ENCODE data around the gene TK2. TPM values are rescaled to one million over a fixed set of nuclear protein-coding genes. Genes with fewer than 3 reads are reported as not detected.

The TK2 gene
- total and polyA plus RNA-seq, 7 experiments from 2014 or later, result 3.5 to 19.8 (median 6.4) TPM

DNA sequence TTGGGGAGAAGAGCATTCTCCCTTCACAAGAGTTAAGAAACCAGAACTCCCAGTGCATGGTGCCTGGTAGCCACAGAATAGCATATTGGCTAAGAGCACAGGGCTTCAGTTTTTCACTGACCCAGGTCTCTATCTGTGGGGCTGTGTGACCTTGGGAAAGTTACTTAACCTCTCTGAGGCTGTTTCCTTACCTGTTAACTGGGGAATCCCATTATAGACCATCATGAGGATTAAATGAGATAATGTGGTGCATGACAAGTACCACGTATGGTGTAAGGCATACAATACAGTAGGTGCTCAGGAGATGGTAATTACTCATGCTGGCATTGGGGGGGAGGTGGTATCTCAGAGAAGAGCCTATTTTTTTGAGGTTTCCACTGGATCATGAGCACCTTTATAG, 89.2 kb downstream of the TK2 start:
- no peak for DNase-seq

DNA sequence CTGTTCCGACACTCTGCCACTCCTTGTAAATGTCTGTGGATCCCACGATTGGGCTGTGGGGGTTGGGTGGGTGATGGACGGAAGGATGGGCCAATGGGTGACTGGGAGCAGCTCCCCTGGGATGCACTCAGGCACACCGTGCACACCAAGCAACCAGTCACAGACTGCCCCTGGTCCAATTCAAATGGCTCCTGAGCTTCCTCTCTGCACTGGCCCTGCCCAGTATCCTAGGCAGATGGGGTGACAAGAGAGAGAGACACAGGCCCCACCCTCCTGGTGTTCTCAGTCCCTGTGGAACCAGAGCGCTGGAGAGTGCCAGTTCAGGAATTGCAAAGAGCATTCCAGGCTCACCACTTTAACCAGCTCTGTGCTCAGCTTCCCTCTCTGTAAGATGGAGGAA, 90.0 kb downstream of the TK2 start:
- Mint-ChIP-seq H3K36me3 (no peaks in the 10 kb centered on the region), H3K27ac (peak overlapping the region in 1 of 9 donors; percentile 30), H3K9me3 (peaks cover 0 to 1% (median 0%) of the 10 kb centered on the region in 11 donors), H3K4me1 (peaks cover 0 to 10% (median 7%) of the 10 kb centered on the region in 7 donors), H3K4me3 (no peak overlapping the region), H3K27me3 (peaks cover 8 to 61% (median 22%) of the 10 kb centered on the region in 5 donors)
- peaks cover 0 to 6% of the 10 kb centered on the region in 2 donors for H3K4me1 ChIP-seq (ENCODE audit: control insufficient read depth in 2 of 2, insufficient read depth in 2 of 2, low read length in 2 of 2)
- intact Hi-C loops (cut with micrococcal nuclease), result no loop called here
- ChIA-PET CTCF (no interaction called here), POLR2A (no interaction called here)
- no peak for ATAC-seq
- DNase-seq, result no peak
- no peaks in the 10 kb centered on the region for H3K36me3 ChIP-seq (ENCODE audit: control insufficient read depth in 2 of 3, insufficient read depth in 3 of 3, low read length in 3 of 3)
- no peak overlapping the region for H3K4me3 ChIP-seq (ENCODE audit: low read length)
- no peak overlapping the region for H3K27ac ChIP-seq (ENCODE audit: low read depth, low read length)
- H3K9me3 ChIP-seq (ENCODE audit: control insufficient read depth in 2 of 3, low read length in 3 of 3), result no peaks in the 10 kb centered on the region
- H3K27me3 ChIP-seq (ENCODE audit: control insufficient read depth in 2 of 2, insufficient read depth in 2 of 2, low read length in 2 of 2), result no peaks in the 10 kb centered on the region

More for the DNA sequence above, 89.2 kb downstream of the TK2 start:
- Histone ChIP-seq H3K4me1 (ENCODE audit: control insufficient read depth in 2 of 2, insufficient read depth in 2 of 2, low read length in 2 of 2) (no peaks in the 10 kb centered on the region), H3K36me3 (ENCODE audit: control insufficient read depth in 2 of 3, insufficient read depth in 3 of 3, low read length in 3 of 3) (no peaks in the 10 kb centered on the region), H3K4me3 (ENCODE audit: low read length) (no peak overlapping the region), H3K9me3 (ENCODE audit: control insufficient read depth in 2 of 3, low read length in 3 of 3) (no peaks in the 10 kb centered on the region), H3K27me3 (ENCODE audit: control insufficient read depth in 2 of 2, insufficient read depth in 2 of 2, low read length in 2 of 2) (no peaks in the 10 kb centered on the region), H3K27ac (ENCODE audit: low read depth, low read length) (no peak overlapping the region)
- CTCF ChIA-PET, result interaction anchor here (1.0 kb wide), 1 partner anchor 54 kb away, joined by 3 read pairs; no protein-coding TSS in a partner anchor
- Mint-ChIP-seq H3K36me3 (no peaks in the 10 kb centered on the region), H3K27me3 (peaks cover 11 to 68% (median 27%) of the 10 kb centered on the region in 5 donors), H3K27ac (no peak overlapping the region), H3K9me3 (peaks cover 0 to 1% (median 0%) of the 10 kb centered on the region in 11 donors), H3K4me3 (no peak overlapping the region), H3K4me1 (peaks cover 0 to 5% (median 4%) of the 10 kb centered on the region in 7 donors)
- intact Hi-C loops (cut with micrococcal nuclease), result no loop called here
- POLR2A ChIA-PET, result no interaction called here
- no peak for ATAC-seq

DNA sequence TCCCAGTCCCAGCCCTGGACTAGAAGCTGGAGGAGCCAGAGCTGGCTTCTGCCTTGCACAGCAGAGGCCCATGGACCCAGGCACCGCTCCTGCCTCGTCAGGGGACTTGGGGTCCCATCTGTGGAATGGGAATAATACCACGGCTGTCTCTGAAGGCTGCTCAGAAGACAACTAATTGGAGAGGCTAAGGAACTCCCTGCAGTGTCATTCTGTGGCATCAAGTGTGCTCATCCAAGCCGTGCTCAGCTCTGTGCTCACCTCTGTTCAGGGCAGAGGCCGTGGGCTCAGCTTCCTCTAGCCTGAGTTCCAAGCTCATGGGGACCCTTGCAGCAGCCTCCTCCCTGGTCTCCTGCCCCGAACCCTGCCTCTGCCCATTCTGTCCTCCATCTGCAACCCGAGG, 91.1 kb downstream of the TK2 start:
- Mint-ChIP-seq H3K9me3 (peaks cover 0 to 1% (median 0%) of the 10 kb centered on the region in 11 donors), H3K27ac (no peak overlapping the region), H3K27me3 (peaks cover 8 to 54% (median 20%) of the 10 kb centered on the region in 5 donors), H3K36me3 (no peaks in the 10 kb centered on the region), H3K4me3 (no peak overlapping the region), H3K4me1 (peaks cover 0 to 14% (median 8%) of the 10 kb centered on the region in 7 donors)
- intact Hi-C loops (cut with micrococcal nuclease), result no loop called here
- ATAC-seq (no peak), DNase-seq (no peak)
- H3K4me1 ChIP-seq (ENCODE audit: control insufficient read depth in 2 of 2, insufficient read depth in 2 of 2, low read length in 2 of 2), result peaks cover 0 to 8% of the 10 kb centered on the region in 2 donors
- H3K36me3 ChIP-seq (ENCODE audit: control insufficient read depth in 2 of 3, insufficient read depth in 3 of 3, low read length in 3 of 3), result no peaks in the 10 kb centered on the region
- no peak overlapping the region for H3K4me3 ChIP-seq (ENCODE audit: low read length)
- no peaks in the 10 kb centered on the region for H3K27me3 ChIP-seq (ENCODE audit: control insufficient read depth in 2 of 2, insufficient read depth in 2 of 2, low read length in 2 of 2)
- ChIA-PET CTCF (no interaction called here), POLR2A (no interaction called here)
- H3K27ac ChIP-seq (ENCODE audit: low read depth, low read length), result no peak overlapping the region
- H3K9me3 ChIP-seq (ENCODE audit: control insufficient read depth in 2 of 3, low read length in 3 of 3), result no peaks in the 10 kb centered on the region

- Histone ChIP-seq H3K27me3 (ENCODE audit: control insufficient read depth in 2 of 2, insufficient read depth in 2 of 2, low read length in 2 of 2) (no peaks in the 10 kb centered on the region), H3K27ac (ENCODE audit: low read depth, low read length) (no peak overlapping the region), H3K36me3 (ENCODE audit: control insufficient read depth in 2 of 3, insufficient read depth in 3 of 3, low read length in 3 of 3) (no peaks in the 10 kb centered on the region), H3K9me3 (ENCODE audit: control insufficient read depth in 2 of 3, low read length in 3 of 3) (no peaks in the 10 kb centered on the region), H3K4me3 (ENCODE audit: low read length) (no peak overlapping the region), H3K4me1 (ENCODE audit: control insufficient read depth in 2 of 2, insufficient read depth in 2 of 2, low read length in 2 of 2) (peaks cover 0 to 8% of the 10 kb centered on the region in 2 donors)
- no peaks in the 10 kb centered on the region for H3K36me3 Mint-ChIP-seq
- ChIA-PET CTCF (no interaction called here), POLR2A (no interaction called here)
- peaks cover 0 to 12% (median 7%) of the 10 kb centered on the region in 7 donors for H3K4me1 Mint-ChIP-seq
- no peak overlapping the region for H3K4me3 Mint-ChIP-seq
- intact Hi-C loops (cut with micrococcal nuclease), result no loop called here
- no peak overlapping the region for H3K27ac Mint-ChIP-seq
- DNase-seq (no peak), ATAC-seq (no peak)
- H3K9me3 Mint-ChIP-seq, result peaks cover 0 to 1% (median 0%) of the 10 kb centered on the region in 11 donors
- H3K27me3 Mint-ChIP-seq, result peaks cover 8 to 48% (median 20%) of the 10 kb centered on the region in 5 donors
These were observed 91.6 kb downstream of the TK2 start for GRCh38 chr16:66458292-66458691.

Other genes starting within 250 kb of the TK2 start
- not detected for gene CDH5, start 183.4 kb downstream of the TK2 start, total RNA-seq
- gene CDH5, start 183.4 kb downstream of the TK2 start, polyA plus RNA-seq, result not detected
- not detected for gene BEAN1, start 122.8 kb downstream of the TK2 start, total RNA-seq
- not detected for gene BEAN1, start 122.8 kb downstream of the TK2 start, polyA plus RNA-seq
- gene CKLF, start 2.5 kb upstream of the TK2 start, total RNA-seq, result 100 to 1,000 TPM in 1 of 5 experiments, 10 to 100 TPM in 4; 24.1 to 160 (median 42.9) TPM
- 100 to 1,000 TPM in 1 of 2 donors, 10 to 100 TPM in 1; 56.4 to 110 TPM for gene CKLF, start 2.5 kb upstream of the TK2 start, polyA plus RNA-seq
- gene CMTM1, start 16.3 kb upstream of the TK2 start, total RNA-seq, result 10 to 100 TPM in 1 of 5 experiments, 1 to 10 TPM in 4; 1.3 to 23.3 (median 5.2) TPM
- under 1 TPM; 0.36 to 0.41 TPM for gene CMTM1, start 16.3 kb upstream of the TK2 start, polyA plus RNA-seq
- 1 to 10 TPM in 1 of 5 experiments, under 1 TPM in 2, not detected in 2; 0.58 to 1.8 (median 0.81) TPM for gene CMTM2, start 29.3 kb upstream of the TK2 start, total RNA-seq
- not detected for gene CMTM2, start 29.3 kb upstream of the TK2 start, polyA plus RNA-seq
- 100 to 1,000 TPM in 1 of 5 experiments, 10 to 100 TPM in 4; 52.0 to 138 (median 61.4) TPM for gene CMTM3, start 54.6 kb upstream of the TK2 start, total RNA-seq
- gene CMTM3, start 54.6 kb upstream of the TK2 start, polyA plus RNA-seq, result 10 to 100 TPM; 72.5 to 89.8 TPM
- gene CMTM4, start 146.6 kb upstream of the TK2 start, total RNA-seq, result 1 to 10 TPM; 1.5 to 2.5 (median 1.8) TPM
- gene CMTM4, start 146.6 kb upstream of the TK2 start, polyA plus RNA-seq, result under 1 TPM; 0.07 to 0.12 TPM
- 10 to 100 TPM; 72.3 to 85.7 (median 80.9) TPM for gene DYNC1LI2, start 201.5 kb upstream of the TK2 start, total RNA-seq
- 10 to 100 TPM; 23.2 to 25.5 TPM for gene DYNC1LI2, start 201.5 kb upstream of the TK2 start, polyA plus RNA-seq

Measured in naive thymus-derived CD4-positive, alpha-beta T cell (primary cell).